ENCODE measurements around the gene TMEM233.

DNA sequence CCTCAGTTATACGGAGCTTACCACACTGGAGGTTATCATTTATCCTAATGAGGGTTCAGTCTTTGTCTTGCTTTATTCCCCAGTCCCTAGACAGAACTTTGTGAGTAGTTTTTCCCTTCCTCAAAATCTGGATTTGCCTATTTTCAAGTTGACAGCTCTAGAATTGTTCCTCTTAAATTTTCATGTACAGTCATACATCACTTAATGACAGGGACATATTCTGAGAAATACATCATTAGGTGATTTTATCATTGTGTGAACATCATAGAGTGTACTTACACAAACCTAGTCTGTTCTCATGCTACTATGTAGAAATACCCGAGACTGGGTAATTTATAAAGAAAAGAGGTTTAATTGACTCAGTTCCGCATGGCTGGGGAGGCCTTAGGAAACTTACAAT is 77.5 kb downstream of the TMEM233 start:
- TF ChIP-seq GABPA (IDR thresholded peaks at IDR 0.05; ENCODE audit: low read depth) (no peak), EZH2phosphoT487 (IDR thresholded peaks at IDR 0.05; ENCODE audit: borderline replicate concordance, low read depth) (no peak), TAF1 (IDR thresholded peaks at IDR 0.05; ENCODE audit: borderline replicate concordance, low read depth, low read length) (no peak), POLR2AphosphoS5 (IDR thresholded peaks at IDR 0.05; ENCODE audit: low read depth, low read length) (no peak), YY1 (IDR thresholded peaks at IDR 0.05; ENCODE audit: low read depth) (no peak), EP300 (IDR thresholded peaks at IDR 0.05; ENCODE audit: borderline replicate concordance in 1 of 2, low read depth in 1 of 2, low read length in 1 of 2) (no peak)
- TF ChIP-seq, protein P1, sequence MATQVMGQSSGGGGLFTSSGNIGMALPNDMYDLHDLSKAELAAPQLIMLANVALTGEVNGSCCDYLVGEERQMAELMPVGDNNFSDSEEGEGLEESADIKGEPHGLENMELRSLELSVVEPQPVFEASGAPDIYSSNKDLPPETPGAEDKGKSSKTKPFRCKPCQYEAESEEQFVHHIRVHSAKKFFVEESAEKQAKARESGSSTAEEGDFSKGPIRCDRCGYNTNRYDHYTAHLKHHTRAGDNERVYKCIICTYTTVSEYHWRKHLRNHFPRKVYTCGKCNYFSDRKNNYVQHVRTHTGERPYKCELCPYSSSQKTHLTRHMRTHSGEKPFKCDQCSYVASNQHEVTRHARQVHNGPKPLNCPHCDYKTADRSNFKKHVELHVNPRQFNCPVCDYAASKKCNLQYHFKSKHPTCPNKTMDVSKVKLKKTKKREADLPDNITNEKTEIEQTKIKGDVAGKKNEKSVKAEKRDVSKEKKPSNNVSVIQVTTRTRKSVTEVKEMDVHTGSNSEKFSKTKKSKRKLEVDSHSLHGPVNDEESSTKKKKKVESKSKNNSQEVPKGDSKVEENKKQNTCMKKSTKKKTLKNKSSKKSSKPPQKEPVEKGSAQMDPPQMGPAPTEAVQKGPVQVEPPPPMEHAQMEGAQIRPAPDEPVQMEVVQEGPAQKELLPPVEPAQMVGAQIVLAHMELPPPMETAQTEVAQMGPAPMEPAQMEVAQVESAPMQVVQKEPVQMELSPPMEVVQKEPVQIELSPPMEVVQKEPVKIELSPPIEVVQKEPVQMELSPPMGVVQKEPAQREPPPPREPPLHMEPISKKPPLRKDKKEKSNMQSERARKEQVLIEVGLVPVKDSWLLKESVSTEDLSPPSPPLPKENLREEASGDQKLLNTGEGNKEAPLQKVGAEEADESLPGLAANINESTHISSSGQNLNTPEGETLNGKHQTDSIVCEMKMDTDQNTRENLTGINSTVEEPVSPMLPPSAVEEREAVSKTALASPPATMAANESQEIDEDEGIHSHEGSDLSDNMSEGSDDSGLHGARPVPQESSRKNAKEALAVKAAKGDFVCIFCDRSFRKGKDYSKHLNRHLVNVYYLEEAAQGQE (IDR thresholded peaks at IDR 0.05; ENCODE audit: low read depth, low read length) = no peak
- TF ChIP-seq, protein P2, sequence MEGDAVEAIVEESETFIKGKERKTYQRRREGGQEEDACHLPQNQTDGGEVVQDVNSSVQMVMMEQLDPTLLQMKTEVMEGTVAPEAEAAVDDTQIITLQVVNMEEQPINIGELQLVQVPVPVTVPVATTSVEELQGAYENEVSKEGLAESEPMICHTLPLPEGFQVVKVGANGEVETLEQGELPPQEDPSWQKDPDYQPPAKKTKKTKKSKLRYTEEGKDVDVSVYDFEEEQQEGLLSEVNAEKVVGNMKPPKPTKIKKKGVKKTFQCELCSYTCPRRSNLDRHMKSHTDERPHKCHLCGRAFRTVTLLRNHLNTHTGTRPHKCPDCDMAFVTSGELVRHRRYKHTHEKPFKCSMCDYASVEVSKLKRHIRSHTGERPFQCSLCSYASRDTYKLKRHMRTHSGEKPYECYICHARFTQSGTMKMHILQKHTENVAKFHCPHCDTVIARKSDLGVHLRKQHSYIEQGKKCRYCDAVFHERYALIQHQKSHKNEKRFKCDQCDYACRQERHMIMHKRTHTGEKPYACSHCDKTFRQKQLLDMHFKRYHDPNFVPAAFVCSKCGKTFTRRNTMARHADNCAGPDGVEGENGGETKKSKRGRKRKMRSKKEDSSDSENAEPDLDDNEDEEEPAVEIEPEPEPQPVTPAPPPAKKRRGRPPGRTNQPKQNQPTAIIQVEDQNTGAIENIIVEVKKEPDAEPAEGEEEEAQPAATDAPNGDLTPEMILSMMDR (IDR thresholded peaks at IDR 0.05) = no peak
- TF ChIP-seq, protein P3, sequence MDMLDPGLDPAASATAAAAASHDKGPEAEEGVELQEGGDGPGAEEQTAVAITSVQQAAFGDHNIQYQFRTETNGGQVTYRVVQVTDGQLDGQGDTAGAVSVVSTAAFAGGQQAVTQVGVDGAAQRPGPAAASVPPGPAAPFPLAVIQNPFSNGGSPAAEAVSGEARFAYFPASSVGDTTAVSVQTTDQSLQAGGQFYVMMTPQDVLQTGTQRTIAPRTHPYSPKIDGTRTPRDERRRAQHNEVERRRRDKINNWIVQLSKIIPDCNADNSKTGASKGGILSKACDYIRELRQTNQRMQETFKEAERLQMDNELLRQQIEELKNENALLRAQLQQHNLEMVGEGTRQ (IDR thresholded peaks at IDR 0.05; ENCODE audit: borderline replicate concordance, low read depth, low read length) = no peak
- TF ChIP-seq, protein P4, sequence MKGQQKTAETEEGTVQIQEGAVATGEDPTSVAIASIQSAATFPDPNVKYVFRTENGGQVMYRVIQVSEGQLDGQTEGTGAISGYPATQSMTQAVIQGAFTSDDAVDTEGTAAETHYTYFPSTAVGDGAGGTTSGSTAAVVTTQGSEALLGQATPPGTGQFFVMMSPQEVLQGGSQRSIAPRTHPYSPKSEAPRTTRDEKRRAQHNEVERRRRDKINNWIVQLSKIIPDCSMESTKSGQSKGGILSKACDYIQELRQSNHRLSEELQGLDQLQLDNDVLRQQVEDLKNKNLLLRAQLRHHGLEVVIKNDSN (IDR thresholded peaks at IDR 0.05; ENCODE audit: borderline replicate concordance, low read depth) = no peak
